HCT116 (cell line): ENCODE data around the gene CCSER1. TPM values are rescaled to one million over a fixed set of nuclear protein-coding genes. Genes with fewer than 3 reads are reported as not detected.

Experiments
- ATAC-seq: fragments of 200-7000 bp; cut with Tn5 transposase; 2 replicates; pipeline ENCODE4 v1.9.1; 2020; ENCODE audit warnings: mild to moderate bottlenecking, moderate library complexity
- BruUV-seq: library from RNA; stranded (reverse); fragments of 400-500 nt; replicated peaks from 2 replicates; lab custom pipeline; 2021; lab: Mats Ljungman, UMichigan
- CTCF ChIA-PET: fragments of 300-600 bp; sonication (Branson Sonifier 250); formaldehyde crosslinking; loops from one replicate; lab custom pipeline; 2021; ENCODE audit warnings: antibody characterized with exemption; lab: Charles Lee
- POLR2A ChIA-PET: fragments of 300-600, 350-600 bp; sonication (Branson Sonifier 250); formaldehyde crosslinking; loops from one replicate; lab custom pipeline; 2021; ENCODE audit warnings: antibody characterized with exemption; lab: Charles Lee
- RAD21 ChIA-PET, 2 experiments: fragments of 300-600 bp; sonication (Branson Sonifier 250); formaldehyde crosslinking; loops; one replicate each; lab custom pipeline; 2023; ENCODE audit warnings: low total read pairs in 2 of 2; ENCODE audit not compliant: uncharacterized antibody in 2 of 2, unreplicated experiment in 2 of 2, low non-redundant PET in 1 of 2; lab: Charles Lee
- DNase-seq: peaks from one replicate; pipeline ENCODE4 v3.0.0-alpha.2; 2010; ENCODE audit warnings: low read depth, low spot score
- H2AFZ ChIP-seq: fragments of 200-600 bp; shearing (Covaris generic), sonication (generic); 2 replicates; pipeline ENCODE4 v1.6.1; 2017; ENCODE audit warnings: low read depth, mixed run types, mixed read lengths, antibody characterized with exemption, low read length; ENCODE audit not compliant: poor library complexity, severe bottlenecking
- H3K27ac ChIP-seq: 2 replicates; pipeline ENCODE4 v1.5.1; 2012; ENCODE audit warnings: low read depth, low read length
- H3K27me3 ChIP-seq: fragments of 200-600 bp; sonication (generic); 2 replicates; pipeline ENCODE4 v1.6.1; 2016; ENCODE audit warnings: mixed run types, low read length, mixed read lengths; ENCODE audit not compliant: insufficient read depth
- H3K36me3 ChIP-seq, 2 experiments: fragments of 200-500 bp in 1 of 2; fragments of 200-600 bp in 1 of 2; sonication (Bioruptor generic) in 1 of 2; sonication (generic) in 1 of 2; 2 replicates each; pipeline versions ENCODE4 v1.5.1 to v1.6.1; 2014 to 2016; ENCODE audit warnings: low read length in 2 of 2, inconsistent platforms in 1 of 2, mixed read lengths in 1 of 2, mixed run types in 1 of 2; ENCODE audit not compliant: insufficient read depth in 2 of 2, control insufficient read depth in 1 of 2
- H3K4me1 ChIP-seq, 2 experiments: fragments of 200-600 bp in 1 of 2; sonication (generic) in 1 of 2; 2 replicates each; pipeline versions ENCODE4 v1.5.1 to v1.6.1; 2012 to 2017; ENCODE audit warnings: low read length in 2 of 2, inconsistent platforms in 1 of 2, mild to moderate bottlenecking in 1 of 2, mixed read lengths in 1 of 2, mixed run types in 1 of 2, moderate library complexity in 1 of 2; ENCODE audit not compliant: insufficient read depth in 2 of 2, control insufficient read depth in 1 of 2
- H3K4me2 ChIP-seq: fragments of 200-600 bp; sonication (generic); 2 replicates; pipeline ENCODE4 v1.6.1; 2017; ENCODE audit warnings: mixed run types, low read length, mixed read lengths
- H3K4me3 ChIP-seq, 2 experiments: fragments of 200-600 bp in 1 of 2; sonication (generic) in 1 of 2; replicated peaks in 1 of 2; 2 replicates each; pipeline ENCODE4 v1.5.1; 2011 to 2016; ENCODE audit warnings: low read length in 2 of 2, control low read depth in 1 of 2, low read depth in 1 of 2, mild to moderate bottlenecking in 1 of 2, mixed read lengths in 1 of 2, mixed run types in 1 of 2
- H3K79me2 ChIP-seq: fragments of 200-600 bp; sonication (generic); 2 replicates; pipeline ENCODE4 v1.6.1; 2017; ENCODE audit warnings: mild to moderate bottlenecking, mixed run types, low read length, moderate library complexity, mixed read lengths; ENCODE audit not compliant: insufficient read depth
- H3K9ac ChIP-seq: fragments of 200-600 bp; sonication (generic); 2 replicates; pipeline ENCODE4 v1.6.1; 2016; ENCODE audit warnings: low read length, mixed read lengths
- H3K9me2 ChIP-seq: fragments of 200-600 bp; sonication (generic), shearing (Covaris generic); 2 replicates; pipeline ENCODE4 v1.6.1; 2017; ENCODE audit warnings: mixed run types, mild to moderate bottlenecking, moderate library complexity; ENCODE audit not compliant: insufficient read depth
- H3K9me3 ChIP-seq, 2 experiments: fragments of 200-500 bp in 1 of 2; fragments of 200-600 bp in 1 of 2; sonication (Bioruptor generic) in 1 of 2; sonication (generic) in 1 of 2; 2 replicates each; pipeline ENCODE4 v1.6.1; 2014 to 2017; ENCODE audit warnings: low read length in 2 of 2, mixed read lengths in 2 of 2, inconsistent platforms in 1 of 2, low read depth in 1 of 2, mild to moderate bottlenecking in 1 of 2, mixed run types in 1 of 2, moderate library complexity in 1 of 2; ENCODE audit not compliant: control insufficient read depth in 1 of 2, insufficient read depth in 1 of 2
- H4K20me1 ChIP-seq: fragments of 200-600 bp; sonication (generic), shearing (Covaris generic); 2 replicates; pipeline ENCODE4 v1.6.1; 2017; ENCODE audit warnings: mixed run types, mild to moderate bottlenecking, moderate library complexity; ENCODE audit not compliant: insufficient read depth
- EGR1 ChIP-seq: IDR thresholded peaks from 2 replicates; pipeline ENCODE4 v1.6.1; 2012; ENCODE audit warnings: low read depth
- EZH2phosphoT487 ChIP-seq: fragments of 200-600 bp; IDR thresholded peaks from 2 replicates; pipeline ENCODE4 v1.6.1; 2018; ENCODE audit warnings: antibody characterized with exemption, borderline replicate concordance
- JUND ChIP-seq: IDR thresholded peaks from 2 replicates; pipeline ENCODE4 v1.6.1; 2012
- POLR2AphosphoS5 ChIP-seq: IDR thresholded peaks from 2 replicates; pipeline ENCODE4 v1.6.1; 2011; ENCODE audit warnings: mild to moderate bottlenecking, low read depth, low read length, moderate library complexity
- REST ChIP-seq: IDR thresholded peaks from 2 replicates; pipeline ENCODE4 v1.6.1; 2012; ENCODE audit warnings: low read depth
- SIN3A ChIP-seq: IDR thresholded peaks from 2 replicates; pipeline ENCODE4 v1.6.1; 2012; ENCODE audit warnings: low read depth
- SP1 ChIP-seq: IDR thresholded peaks from 2 replicates; pipeline ENCODE4 v1.6.1; 2012; ENCODE audit warnings: low read depth
- SRF ChIP-seq: IDR thresholded peaks from 2 replicates; pipeline ENCODE4 v1.6.1; 2012; ENCODE audit warnings: low read depth
- TCF7L2 ChIP-seq: IDR thresholded peaks from 2 replicates; pipeline ENCODE4 v1.7.0; 2011; ENCODE audit warnings: borderline replicate concordance, inconsistent platforms; ENCODE audit not compliant: insufficient read depth, insufficient read length; ENCODE audit errors: extremely low read depth
- intact Hi-C: fragments of 100-400 bp; cut with micrococcal nuclease; formaldehyde crosslinking; loops from 2 replicates; pipeline ENCODE4 v1.10.0; 2022
- total RNA-seq: library from RNA; stranded (reverse); gene quantifications from one replicate; pipeline ENCODE4 v1.2.1, GENCODE V29; 2021; ENCODE audit not compliant: unreplicated experiment

CCSER1 gene
- total RNA-seq, 1 experiment from 2014 or later = 6.7 TPM

- RAD21 ChIA-PET = no interaction called here
These were observed 417.4 kb downstream of the CCSER1 start for GRCh38 chr4:90544532-90545045.

More at GRCh38 chr4:90544532-90545045, 417.4 kb downstream of the CCSER1 start:
- H3K9me2 ChIP-seq = no peaks in the 10 kb centered on the region; the same call in 1 of the 2 replicates
- H2AFZ ChIP-seq = no peak overlapping the region
- H3K4me1 ChIP-seq = no peaks in the 10 kb centered on the region
- no peak overlapping the region for H3K4me3 ChIP-seq
- no peak overlapping the region for H3K4me2 ChIP-seq
- intact Hi-C loops = no loop called here
- no peak overlapping the region for H3K27ac ChIP-seq
- POLR2A ChIA-PET = no interaction called here
- H3K36me3 ChIP-seq = no peaks in the 10 kb centered on the region
- ATAC-seq = no peak
- no peaks in the 10 kb centered on the region for H3K27me3 ChIP-seq
- H3K9me3 ChIP-seq = no peaks in the 10 kb centered on the region
- no peak for DNase-seq
- H4K20me1 ChIP-seq = no peaks in the 10 kb centered on the region
- H3K79me2 ChIP-seq = no peaks in the 10 kb centered on the region
- no TSS peak for BruUV-seq
- no peak for TF ChIP-seq SIN3A
- TF ChIP-seq POLR2AphosphoS5 = no peak
- TF ChIP-seq JUND = no peak
- TF ChIP-seq SP1 = no peak
- TF ChIP-seq EZH2phosphoT487 = no peak
- no peak for TF ChIP-seq TCF7L2
- no peak for TF ChIP-seq EGR1
- no peak for TF ChIP-seq REST
- no peak for TF ChIP-seq SRF
- no peak overlapping the region for H3K9ac ChIP-seq
- CTCF ChIA-PET = no interaction called here
